PFSK-1 (cell line): ENCODE data around the gene RPLP2.

Experiments
- POLR2AphosphoS5 ChIP-seq: IDR thresholded peaks from 2 replicates; pipeline ENCODE4 v1.6.1; 2012; ENCODE audit warnings: low read depth, mild to moderate bottlenecking, control low read depth, low read length, moderate library complexity
- SIN3A ChIP-seq: IDR thresholded peaks from 2 replicates; pipeline ENCODE4 v1.6.1; 2012; ENCODE audit warnings: mild to moderate bottlenecking, low read length, moderate library complexity, borderline replicate concordance; ENCODE audit not compliant: insufficient read depth
- TAF1 ChIP-seq: IDR thresholded peaks from 2 replicates; pipeline ENCODE4 v1.6.1; 2012; ENCODE audit warnings: low read length, control low read depth, borderline replicate concordance; ENCODE audit not compliant: insufficient read depth

DNA sequence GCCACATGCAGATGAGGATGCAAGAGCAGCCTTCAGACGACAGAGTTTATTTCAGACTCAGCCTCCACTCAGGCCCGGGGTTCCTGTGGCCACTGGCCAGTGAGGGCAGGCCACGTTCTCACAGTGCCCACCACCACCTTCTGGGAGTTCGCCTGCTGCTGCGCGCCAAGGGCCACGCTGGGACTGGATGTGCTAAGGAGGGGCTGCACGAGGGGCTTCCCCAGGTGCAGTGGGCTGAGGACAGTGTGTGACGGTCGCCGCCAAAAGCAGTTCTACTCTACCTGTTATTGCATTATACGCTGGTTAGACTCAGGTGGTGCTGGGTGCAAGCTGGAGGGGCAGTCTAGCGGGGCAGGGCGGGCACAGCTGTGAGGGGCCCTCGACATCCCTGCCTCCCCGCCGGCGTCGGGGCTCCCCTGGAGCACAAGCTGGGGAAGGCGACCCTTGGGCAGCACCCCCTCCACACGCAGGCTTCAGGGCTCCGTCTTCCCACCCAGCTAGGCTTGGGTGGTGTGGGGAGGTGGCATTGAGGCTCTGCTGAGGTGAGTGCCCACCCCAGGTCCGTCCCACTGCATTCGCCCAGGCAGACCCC, 22.6 kb upstream of the RPLP2 start:
- TF ChIP-seq SIN3A (no peak), TAF1 (no peak), POLR2AphosphoS5 (no peak)
